LNCAP (cell line): ENCODE data around the gene TAC4.

Experiments used
- CTCF ChIP-seq: fragments of 450-650 bp; IDR thresholded peaks from 2 replicates; pipeline ENCODE4 v1.5.1; 2017; ENCODE audit warnings: mild to moderate bottlenecking

The TAC4 gene

GRCh38 chr17:49839455-49839854 is 8.4 kb downstream of the TAC4 start:
- TF ChIP-seq CTCF: no peak

GRCh38 chr17:49836111-49837030 is 11.5 kb downstream of the TAC4 start:
- TF ChIP-seq CTCF: no peak

GRCh38 chr17:49835472-49835871 is 12.4 kb downstream of the TAC4 start:
- TF ChIP-seq CTCF: no peak

- no peak for TF ChIP-seq CTCF
Measured at GRCh38 chr17:49834118-49834743, 13.6 kb downstream of the TAC4 start.

GRCh38 chr17:49832840-49833599 is 14.8 kb downstream of the TAC4 start:
- TF ChIP-seq CTCF: no peak

- no peak for TF ChIP-seq CTCF
Measured at GRCh38 chr17:49830605-49831004, 17.3 kb downstream of the TAC4 start.

- TF ChIP-seq CTCF: no peak
Measured at GRCh38 chr17:49829026-49829425, 18.8 kb downstream of the TAC4 start.
